Brain microvascular endothelial cell (primary cell): ENCODE data around the gene WWC2.

ENCODE experiments used
- DNase-seq: peaks from one replicate; pipeline ENCODE4 v3.0.0-alpha.2; 2020
- H3K27ac ChIP-seq: fragments of 250-450 bp; sonication (Bioruptor Pico); 2 replicates; pipeline ENCODE4 v1.5.1; 2020; ENCODE audit warnings: mild to moderate bottlenecking, moderate library complexity
- H3K27me3 ChIP-seq: fragments of 250-450 bp; sonication (Bioruptor Pico); replicated peaks from 2 replicates; pipeline ENCODE4 v1.5.1; 2020; ENCODE audit warnings: mild to moderate bottlenecking
- H3K36me3 ChIP-seq: fragments of 250-450 bp; sonication (Bioruptor Pico); replicated peaks from 2 replicates; pipeline ENCODE4 v1.5.1; 2020; ENCODE audit warnings: mild to moderate bottlenecking
- H3K4me3 ChIP-seq: 2 replicates; pipeline ENCODE4 v1.5.1; 2011; ENCODE audit warnings: low read depth, mild to moderate bottlenecking, control low read depth, low read length, moderate library complexity
- CTCF ChIP-seq: IDR thresholded peaks from 2 replicates; pipeline ENCODE4 v1.5.1; 2011; ENCODE audit warnings: low read depth, mild to moderate bottlenecking, moderate library complexity, low read length, control low read depth, inconsistent platforms; ENCODE audit errors: missing control alignments
- in situ Hi-C: cut with HindIII; loops from 2 replicates; pipeline ENCODE4 v1.10.0; 2017; ENCODE audit warnings: low sequenced_read_pairs, low pct_ligation_motif_present

Gene WWC2

GRCh38 chr4:183304067-183304466 lies 205.0 kb downstream of the WWC2 start:
- Histone ChIP-seq H3K27me3 (no peaks in the 10 kb centered on the region), H3K36me3 (no peaks in the 10 kb centered on the region), H3K27ac (no peak overlapping the region), H3K4me3 (no peak overlapping the region)
- no peak for TF ChIP-seq CTCF
- in situ Hi-C loops, result no loop called here
- DNase-seq, result no peak

- H3K4me3 ChIP-seq, result no peak overlapping the region
- H3K27ac ChIP-seq, result no peak overlapping the region
- in situ Hi-C loops, result no loop called here
- TF ChIP-seq CTCF, result no peak
- H3K36me3 ChIP-seq, result no peaks in the 10 kb centered on the region
- H3K27me3 ChIP-seq, result no peaks in the 10 kb centered on the region
- DNase-seq, result no peak
Observed at GRCh38 chr4:183304538-183304937, 205.5 kb downstream of the WWC2 start.

GRCh38 chr4:183306811-183307210 lies 207.8 kb downstream of the WWC2 start:
- DNase-seq, result no peak
- H3K36me3 ChIP-seq, result no peaks in the 10 kb centered on the region
- no peak for TF ChIP-seq CTCF
- no peaks in the 10 kb centered on the region for H3K27me3 ChIP-seq
- no peak overlapping the region for H3K27ac ChIP-seq
- no peak overlapping the region for H3K4me3 ChIP-seq
- in situ Hi-C loops, result no loop called here

- no peak for TF ChIP-seq CTCF
- H3K4me3 ChIP-seq, result no peak overlapping the region
- H3K27me3 ChIP-seq, result no peaks in the 10 kb centered on the region
- no peak overlapping the region for H3K27ac ChIP-seq
- DNase-seq, result no peak
- in situ Hi-C loops, result no loop called here
- H3K36me3 ChIP-seq, result peaks cover 19% of the 10 kb centered on the region
Observed at GRCh38 chr4:183312841-183313240, 213.8 kb downstream of the WWC2 start.

GRCh38 chr4:183314336-183314735 lies 215.3 kb downstream of the WWC2 start:
- no peak for DNase-seq
- Histone ChIP-seq H3K4me3 (no peak overlapping the region), H3K27ac (no peak overlapping the region), H3K36me3 (peaks cover 19% of the 10 kb centered on the region), H3K27me3 (no peaks in the 10 kb centered on the region)
- in situ Hi-C loops, result no loop called here
- no peak for TF ChIP-seq CTCF

GRCh38 chr4:183314806-183315205 lies 215.7 kb downstream of the WWC2 start:
- Histone ChIP-seq H3K36me3 (peaks cover 19% of the 10 kb centered on the region), H3K27ac (no peak overlapping the region), H3K4me3 (no peak overlapping the region), H3K27me3 (no peaks in the 10 kb centered on the region)
- DNase-seq, result no peak
- in situ Hi-C loops, result no loop called here
- TF ChIP-seq CTCF, result no peak
